WTC11 (cell line): ENCODE measurements around the gene RAB34.

Experiments
- CREB1 ChIP-seq: sonication (generic); formaldehyde crosslinking; IDR thresholded peaks from 2 replicates; pipeline ENCODE4 v1.8.0; 2023; ENCODE audit warnings: mild to moderate bottlenecking, missing genetic modification reagents
- CTCF ChIP-seq: fragments of 200-600 bp; IDR thresholded peaks from 2 replicates; pipeline ENCODE4 v1.8.0; 2022; ENCODE audit warnings: antibody characterized with exemption
- E2F5 ChIP-seq: sonication (generic); formaldehyde crosslinking; IDR thresholded peaks from 2 replicates; pipeline ENCODE4 v1.8.1; 2022; ENCODE audit warnings: mild to moderate bottlenecking, moderate library complexity, missing genetic modification reagents
- ETV6 ChIP-seq: sonication (generic); formaldehyde crosslinking; IDR thresholded peaks from 2 replicates; pipeline ENCODE4 v1.8.1; 2022; ENCODE audit warnings: mild to moderate bottlenecking, missing genetic modification reagents
- FOXP1 ChIP-seq: sonication (generic); formaldehyde crosslinking; IDR thresholded peaks from 2 replicates; pipeline ENCODE4 v1.8.0; 2022; ENCODE audit warnings: missing genetic modification reagents, mild to moderate bottlenecking, moderate library complexity, borderline replicate concordance
- MAX ChIP-seq: sonication (generic); formaldehyde crosslinking; IDR thresholded peaks from 2 replicates; pipeline ENCODE4 v1.8.0; 2022; ENCODE audit warnings: mild to moderate bottlenecking, missing genetic modification reagents
- MXD4 ChIP-seq: fragments of 250-450 bp; sonication (Bioruptor Pico); IDR thresholded peaks from 2 replicates; pipeline ENCODE4 v1.8.0; 2021; ENCODE audit warnings: mild to moderate bottlenecking, moderate library complexity, borderline replicate concordance
- OVOL2 ChIP-seq: fragments of 250-450 bp; sonication (Bioruptor Pico); IDR thresholded peaks from 2 replicates; pipeline ENCODE4 v1.9.0; 2021; ENCODE audit warnings: mild to moderate bottlenecking, borderline replicate concordance
- TEAD4 ChIP-seq: sonication (generic); formaldehyde crosslinking; IDR thresholded peaks from 2 replicates; pipeline ENCODE4 v1.8.0; 2022; ENCODE audit warnings: mild to moderate bottlenecking, missing genetic modification reagents
- TF ChIP-seq, protein P1 (sequence below): sonication (generic); formaldehyde crosslinking; IDR thresholded peaks from 2 replicates; pipeline ENCODE4 v1.8.1; 2022; ENCODE audit warnings: low read depth, missing genetic modification reagents, borderline replicate concordance
- TF ChIP-seq, protein P2 (sequence below): fragments of 250-450 bp; sonication (Bioruptor Pico); IDR thresholded peaks from 2 replicates; pipeline ENCODE4 v1.9.0; 2021; ENCODE audit warnings: moderate library complexity, mild to moderate bottlenecking, inconsistent platforms, borderline replicate concordance
- TF ChIP-seq, protein P3 (sequence below): sonication (generic); formaldehyde crosslinking; IDR thresholded peaks from 2 replicates; pipeline ENCODE4 v1.8.1; 2023; ENCODE audit warnings: mild to moderate bottlenecking, missing genetic modification reagents, moderate library complexity

DNA sequence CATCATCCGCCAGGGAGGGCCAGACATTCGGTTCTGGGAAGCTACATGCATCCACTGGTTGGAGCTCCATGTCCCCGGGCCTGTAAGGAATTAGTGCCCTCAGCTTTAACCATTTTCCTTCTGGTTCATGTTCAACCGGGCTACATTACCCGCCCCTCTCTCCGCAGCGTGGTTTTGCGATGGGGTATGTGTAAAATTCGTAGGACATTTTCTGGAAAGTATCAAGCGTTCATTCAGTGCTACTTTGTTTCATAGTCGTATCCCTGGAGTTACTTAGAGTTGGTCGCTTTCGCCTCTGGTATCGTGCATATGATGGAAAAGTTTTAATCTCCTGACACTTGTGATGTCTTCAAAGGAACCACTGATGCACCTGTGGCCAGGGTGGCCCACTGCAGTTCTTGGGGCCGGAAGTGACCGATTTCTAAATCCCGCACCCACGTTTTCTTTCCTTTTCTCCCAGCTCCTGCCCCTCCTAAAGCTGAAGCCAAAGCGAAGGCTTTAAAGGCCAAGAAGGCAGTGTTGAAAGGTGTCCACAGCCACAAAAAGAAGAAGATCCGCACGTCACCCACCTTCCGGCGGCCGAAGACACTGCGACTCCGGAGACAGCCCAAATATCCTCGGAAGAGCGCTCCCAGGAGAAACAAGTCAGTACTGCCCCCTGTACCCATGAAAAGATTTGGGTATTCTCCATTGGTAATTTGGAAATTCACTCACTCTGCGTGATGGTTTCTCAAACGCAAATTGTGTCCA is 2.8 kb upstream of the RAB34 start:
- TF ChIP-seq OVOL2 (CRISPR knock-in tag) (no peak), ETV6 (CRISPR knock-in tag) (no peak), CTCF (no peak), MAX (CRISPR knock-in tag) (no peak), TEAD4 (CRISPR knock-in tag) (no peak), MXD4 (CRISPR knock-in tag) (no peak), E2F5 (CRISPR knock-in tag) (no peak), CREB1 (CRISPR knock-in tag) (no peak; the same call in 1 of the 2 replicates), FOXP1 (no peak; the same call in 1 of the 2 replicates)
- TF ChIP-seq, protein P1, sequence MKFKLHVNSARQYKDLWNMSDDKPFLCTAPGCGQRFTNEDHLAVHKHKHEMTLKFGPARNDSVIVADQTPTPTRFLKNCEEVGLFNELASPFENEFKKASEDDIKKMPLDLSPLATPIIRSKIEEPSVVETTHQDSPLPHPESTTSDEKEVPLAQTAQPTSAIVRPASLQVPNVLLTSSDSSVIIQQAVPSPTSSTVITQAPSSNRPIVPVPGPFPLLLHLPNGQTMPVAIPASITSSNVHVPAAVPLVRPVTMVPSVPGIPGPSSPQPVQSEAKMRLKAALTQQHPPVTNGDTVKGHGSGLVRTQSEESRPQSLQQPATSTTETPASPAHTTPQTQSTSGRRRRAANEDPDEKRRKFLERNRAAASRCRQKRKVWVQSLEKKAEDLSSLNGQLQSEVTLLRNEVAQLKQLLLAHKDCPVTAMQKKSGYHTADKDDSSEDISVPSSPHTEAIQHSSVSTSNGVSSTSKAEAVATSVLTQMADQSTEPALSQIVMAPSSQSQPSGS = no peak
- TF ChIP-seq, protein P2, sequence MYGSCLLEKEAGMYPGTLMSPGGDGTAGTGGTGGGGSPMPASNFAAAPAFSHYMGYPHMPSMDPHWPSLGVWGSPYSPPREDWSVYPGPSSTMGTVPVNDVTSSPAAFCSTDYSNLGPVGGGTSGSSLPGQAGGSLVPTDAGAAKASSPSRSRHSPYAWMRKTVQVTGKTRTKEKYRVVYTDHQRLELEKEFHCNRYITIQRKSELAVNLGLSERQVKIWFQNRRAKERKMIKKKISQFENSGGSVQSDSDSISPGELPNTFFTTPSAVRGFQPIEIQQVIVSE (CRISPR knock-in tag) = no peak
- TF ChIP-seq, protein P3, sequence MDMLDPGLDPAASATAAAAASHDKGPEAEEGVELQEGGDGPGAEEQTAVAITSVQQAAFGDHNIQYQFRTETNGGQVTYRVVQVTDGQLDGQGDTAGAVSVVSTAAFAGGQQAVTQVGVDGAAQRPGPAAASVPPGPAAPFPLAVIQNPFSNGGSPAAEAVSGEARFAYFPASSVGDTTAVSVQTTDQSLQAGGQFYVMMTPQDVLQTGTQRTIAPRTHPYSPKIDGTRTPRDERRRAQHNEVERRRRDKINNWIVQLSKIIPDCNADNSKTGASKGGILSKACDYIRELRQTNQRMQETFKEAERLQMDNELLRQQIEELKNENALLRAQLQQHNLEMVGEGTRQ = no peak
